Thoracic aorta (tissue), 2 donors: ENCODE measurements around the gene EVX1. TPM values are rescaled to one million over a fixed set of nuclear protein-coding genes. Genes with fewer than 3 reads are reported as not detected.

Source experiments
- ATAC-seq: fragments of 150-250 bp; one replicate; pipeline ENCODE4 v1.8.0; 2017; ENCODE audit warnings: low read depth; ENCODE audit not compliant: insufficient number of reproducible peaks, low FRiP score
- DNase-seq: peaks from one replicate; pipeline ENCODE4 v3.0.0-alpha.2; 2020; ENCODE audit warnings: low spot score
- H3K27ac ChIP-seq, 2 donors: fragments of 200-600 bp; sonication (generic); 1 replicate in 1 of 2; 2 replicates in 1 of 2; pipeline ENCODE4 v1.5.1; 2016; ENCODE audit warnings: mild to moderate bottlenecking in 2 of 2, moderate library complexity in 2 of 2
- H3K27me3 ChIP-seq: fragments of 200-600 bp; sonication (generic); replicated peaks from 2 replicates; pipeline ENCODE4 v1.6.0; 2016; ENCODE audit warnings: mild to moderate bottlenecking; ENCODE audit not compliant: insufficient read depth
- H3K36me3 ChIP-seq: fragments of 200-600 bp; sonication (generic); one replicate; pipeline ENCODE4 v1.5.1; 2016
- H3K4me1 ChIP-seq, 2 donors: fragments of 200-600 bp; sonication (generic); 1 replicate in 1 of 2; 2 replicates in 1 of 2; pipeline versions ENCODE4 v1.5.1 to v1.6.0; 2016; ENCODE audit warnings: low read depth in 2 of 2, mild to moderate bottlenecking in 1 of 2; ENCODE audit not compliant: control insufficient read depth in 1 of 2
- H3K4me3 ChIP-seq: fragments of 200-600 bp; sonication (generic); 2 replicates; pipeline ENCODE4 v1.5.1; 2016; ENCODE audit warnings: mild to moderate bottlenecking
- H3K9me3 ChIP-seq: fragments of 200-600 bp; sonication (generic); 2 replicates; pipeline ENCODE4 v1.5.1; 2016
- total RNA-seq, 2 donors: library from RNA; depleted of rRNA; stranded (reverse); fragments of >200 nt; gene quantifications; one replicate each; pipeline versions ENCODE4 v1.1.0 to v1.2.3, GENCODE V29; 2016
- TF ChIP-seq, protein P1 (sequence below): fragments of 200-600 bp; sonication (generic); IDR thresholded peaks from one replicate; pipeline ENCODE4 v1.5.1; 2019; ENCODE audit warnings: antibody characterized with exemption

Gene EVX1
- total RNA-seq, 2 donors from 2014 or later, result not detected

DNA sequence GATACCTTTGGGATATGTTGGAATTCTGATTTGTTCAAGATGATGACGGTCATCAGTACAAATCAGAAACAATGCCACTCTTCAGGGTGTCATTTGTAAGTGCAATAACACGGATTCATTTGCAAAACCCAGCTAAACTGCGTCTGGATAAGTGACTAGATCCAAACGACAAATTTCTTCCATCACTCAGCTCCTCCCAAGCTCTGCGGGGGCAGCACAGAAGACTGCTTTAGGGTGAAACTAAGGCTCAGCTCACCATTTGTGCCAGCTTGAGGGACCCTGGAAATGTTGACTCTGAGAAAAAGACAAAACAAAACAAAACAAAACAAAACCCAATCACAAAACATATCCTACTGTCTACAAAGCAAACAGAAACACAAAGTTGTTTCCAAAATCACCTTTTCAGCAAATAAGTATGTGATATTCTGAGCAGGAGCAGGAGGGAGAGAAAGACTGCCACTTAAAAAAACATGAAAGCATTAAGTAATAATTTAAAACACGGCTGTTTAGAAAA, 8.0 kb downstream of the EVX1 start:
- Histone ChIP-seq H3K4me3 (no peak overlapping the region), H3K4me1 (peaks cover 7 to 19% of the 10 kb centered on the region in 2 donors), H3K36me3 (no peaks in the 10 kb centered on the region), H3K27me3 (peaks cover 20% of the 10 kb centered on the region), H3K27ac (no peak overlapping the region), H3K9me3 (no peaks in the 10 kb centered on the region)
- ATAC-seq (no peak), DNase-seq (no peak)
- TF ChIP-seq, protein P1, sequence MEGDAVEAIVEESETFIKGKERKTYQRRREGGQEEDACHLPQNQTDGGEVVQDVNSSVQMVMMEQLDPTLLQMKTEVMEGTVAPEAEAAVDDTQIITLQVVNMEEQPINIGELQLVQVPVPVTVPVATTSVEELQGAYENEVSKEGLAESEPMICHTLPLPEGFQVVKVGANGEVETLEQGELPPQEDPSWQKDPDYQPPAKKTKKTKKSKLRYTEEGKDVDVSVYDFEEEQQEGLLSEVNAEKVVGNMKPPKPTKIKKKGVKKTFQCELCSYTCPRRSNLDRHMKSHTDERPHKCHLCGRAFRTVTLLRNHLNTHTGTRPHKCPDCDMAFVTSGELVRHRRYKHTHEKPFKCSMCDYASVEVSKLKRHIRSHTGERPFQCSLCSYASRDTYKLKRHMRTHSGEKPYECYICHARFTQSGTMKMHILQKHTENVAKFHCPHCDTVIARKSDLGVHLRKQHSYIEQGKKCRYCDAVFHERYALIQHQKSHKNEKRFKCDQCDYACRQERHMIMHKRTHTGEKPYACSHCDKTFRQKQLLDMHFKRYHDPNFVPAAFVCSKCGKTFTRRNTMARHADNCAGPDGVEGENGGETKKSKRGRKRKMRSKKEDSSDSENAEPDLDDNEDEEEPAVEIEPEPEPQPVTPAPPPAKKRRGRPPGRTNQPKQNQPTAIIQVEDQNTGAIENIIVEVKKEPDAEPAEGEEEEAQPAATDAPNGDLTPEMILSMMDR, result no peak

DNA sequence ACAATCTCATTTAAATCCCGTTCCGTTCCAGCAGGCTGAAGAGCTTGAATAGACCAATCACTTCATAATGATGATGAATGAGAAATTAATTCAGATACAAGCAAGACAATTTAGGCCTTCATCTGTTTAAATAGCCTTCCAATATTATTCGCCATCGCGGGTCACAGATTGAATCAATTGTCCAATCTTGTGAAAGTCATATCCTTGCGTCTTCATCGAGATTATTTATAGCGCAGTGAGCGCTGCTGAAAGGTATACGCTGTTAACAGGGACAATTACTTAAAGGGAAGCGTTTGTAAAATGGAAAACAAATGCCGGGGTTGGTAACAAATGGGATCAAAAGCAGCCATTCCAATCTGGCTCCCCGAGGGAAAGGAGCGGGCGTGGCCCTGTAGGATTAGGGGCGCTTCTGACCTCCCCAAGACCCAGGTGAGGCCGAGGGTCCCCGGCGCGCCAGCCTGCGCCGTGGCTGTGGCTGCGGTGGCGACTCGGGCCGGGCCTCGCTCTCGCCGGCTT, 8.6 kb downstream of the EVX1 start:
- H3K4me3 ChIP-seq, result peak overlapping the region; percentile 48

DNA sequence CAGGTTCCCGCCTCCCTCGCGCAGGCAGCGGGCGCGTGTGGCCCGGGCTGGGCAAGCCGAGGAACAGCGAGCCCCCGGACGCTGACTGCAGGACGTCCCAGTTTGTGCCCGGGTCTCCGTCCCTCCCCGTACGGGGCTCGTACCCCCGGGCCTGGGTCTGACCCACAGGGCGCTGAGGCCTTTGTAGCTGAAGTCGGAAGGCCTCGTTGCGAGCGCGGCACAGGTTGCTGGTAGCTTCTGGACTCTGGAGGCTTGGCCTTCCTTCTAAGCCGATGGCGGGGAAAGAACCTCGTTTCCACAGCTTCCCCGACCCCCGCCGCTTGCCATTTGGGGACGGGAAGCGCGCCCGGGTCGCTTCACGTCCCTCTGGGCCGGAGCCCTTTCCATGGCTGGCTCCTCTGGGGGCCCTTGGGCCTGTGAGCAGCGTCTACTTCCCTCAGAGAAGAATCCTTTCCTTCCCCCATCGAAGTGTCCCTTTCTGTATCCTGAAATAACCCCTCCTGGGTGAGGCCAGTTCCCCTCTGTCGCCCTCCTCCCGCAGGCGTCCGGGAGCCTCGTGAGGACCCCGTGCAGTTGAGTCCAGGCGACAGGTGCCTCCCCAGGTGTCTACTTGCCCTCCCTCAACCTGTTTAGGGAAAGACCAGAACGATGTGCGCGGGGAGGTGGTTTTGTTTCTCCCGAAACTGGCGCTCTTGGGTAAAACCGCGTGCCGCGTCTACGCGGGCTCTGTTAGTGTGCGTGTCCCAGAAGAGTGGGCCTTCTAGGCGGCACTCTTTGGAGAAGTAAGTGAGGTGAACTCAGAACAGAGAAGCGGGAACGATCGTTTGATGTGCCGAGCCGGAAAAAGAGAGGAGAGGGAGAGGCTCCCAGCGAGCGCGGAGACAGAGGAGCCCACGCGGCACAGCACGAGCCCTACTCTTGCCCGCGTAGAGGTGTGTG, 9.3 kb downstream of the EVX1 start:
- ATAC-seq, result no peak

More for the DNA sequence above, 8.6 kb downstream of the EVX1 start:
- Histone ChIP-seq H3K9me3 (no peaks in the 10 kb centered on the region), H3K4me1 (peaks cover 1 to 14% of the 10 kb centered on the region in 2 donors), H3K36me3 (no peaks in the 10 kb centered on the region), H3K27me3 (peaks cover 20% of the 10 kb centered on the region), H3K27ac (no peak overlapping the region)
- no peak for ATAC-seq
- no peak for DNase-seq
- TF ChIP-seq, protein P1, result no peak

DNA sequence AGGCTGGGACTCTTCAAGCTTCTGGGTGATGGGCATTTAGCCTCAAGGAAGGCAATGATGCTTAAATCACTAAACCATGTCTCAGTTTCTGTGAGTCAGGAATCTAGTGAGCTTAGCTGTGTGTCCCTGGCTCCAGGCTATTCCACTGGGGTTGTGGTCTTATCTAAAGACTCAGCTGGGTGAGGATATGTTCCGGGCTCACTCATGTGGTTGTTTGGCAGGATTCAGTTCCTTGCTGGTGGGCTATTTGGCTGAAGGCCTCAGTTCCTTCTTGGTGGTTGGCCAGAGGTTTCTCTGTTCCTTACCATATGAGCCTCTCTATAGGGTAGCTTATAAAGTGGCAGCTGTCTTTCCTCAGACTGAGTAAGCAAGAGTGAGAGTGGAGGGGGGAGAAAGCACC, 12.0 kb downstream of the EVX1 start:
- Histone ChIP-seq H3K4me1 (peaks cover 0 to 11% of the 10 kb centered on the region in 2 donors), H3K27ac (no peak overlapping the region), H3K27me3 (peaks cover 10% of the 10 kb centered on the region), H3K36me3 (no peaks in the 10 kb centered on the region), H3K4me3 (no peak overlapping the region), H3K9me3 (no peaks in the 10 kb centered on the region)
- DNase-seq, result no peak
- ATAC-seq, result no peak
- TF ChIP-seq, protein P1, result no peak

More for the DNA sequence above, 9.3 kb downstream of the EVX1 start:
- H3K27me3 ChIP-seq, result peaks cover 20% of the 10 kb centered on the region
- TF ChIP-seq, protein P1, result no peak
- H3K27ac ChIP-seq, result no peak overlapping the region
- H3K4me3 ChIP-seq, result peak overlapping the region; percentile 48
- no peak for DNase-seq
- H3K4me1 ChIP-seq, result peaks cover 0 to 11% of the 10 kb centered on the region in 2 donors
- H3K9me3 ChIP-seq, result no peaks in the 10 kb centered on the region
- no peaks in the 10 kb centered on the region for H3K36me3 ChIP-seq

DNA sequence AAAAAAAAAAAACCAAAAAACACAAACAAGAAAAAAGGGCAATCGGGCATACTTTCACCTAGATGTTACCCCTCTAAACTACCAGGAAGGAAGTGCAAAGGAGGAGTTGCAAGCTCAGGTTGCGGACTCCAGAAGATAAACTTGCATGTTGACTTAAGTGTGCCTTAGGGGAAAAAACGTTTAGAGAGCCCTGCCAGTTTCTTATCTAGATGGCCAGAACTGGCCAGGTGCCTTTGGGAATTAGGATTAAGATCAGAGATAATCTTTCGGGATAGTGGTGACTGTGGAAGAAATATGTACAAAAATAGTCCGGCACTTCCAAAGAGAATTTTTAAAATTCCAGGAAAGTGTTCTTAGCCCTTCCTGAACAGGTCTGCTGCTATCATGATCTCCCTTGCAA, 17.6 kb downstream of the EVX1 start:
- ATAC-seq, result no peak
- Histone ChIP-seq H3K27me3 (no peaks in the 10 kb centered on the region), H3K27ac (no peak overlapping the region), H3K4me3 (no peak overlapping the region), H3K9me3 (no peaks in the 10 kb centered on the region), H3K36me3 (no peaks in the 10 kb centered on the region), H3K4me1 (no peaks in the 10 kb centered on the region)
- TF ChIP-seq, protein P1, result no peak
- DNase-seq, result no peak
